HG03196 (cell line): ENCODE data around the gene WWOX.
"Not testable (repeated sequence)": the region's sequence is repeated elsewhere in the genome, so short reads cannot be mapped to it uniquely, and the experiment has no call there.

Experiments used
- ATAC-seq: cut with Tn5 transposase; IDR thresholded peaks from one replicate; pipeline ENCODE4 v1.9.1; 2021; ENCODE audit not compliant: unreplicated experiment

Gene WWOX

GRCh38 chr16:78513838-78514237, 414.4 kb downstream of the WWOX start:
- ATAC-seq, result no peak

- not testable (repeated sequence) for ATAC-seq
These were observed 415.4 kb downstream of the WWOX start for GRCh38 chr16:78514888-78515287.

- ATAC-seq, result no peak
These were observed 416.0 kb downstream of the WWOX start for GRCh38 chr16:78515421-78515820.

GRCh38 chr16:78516006-78516736, 416.7 kb downstream of the WWOX start:
- no peak for ATAC-seq

GRCh38 chr16:78519896-78520295, 420.4 kb downstream of the WWOX start:
- no peak for ATAC-seq

- no peak for ATAC-seq
These were observed 421.0 kb downstream of the WWOX start for GRCh38 chr16:78520470-78520869.

GRCh38 chr16:78522327-78522726, 422.9 kb downstream of the WWOX start:
- no peak for ATAC-seq

- no peak for ATAC-seq
These were observed 423.9 kb downstream of the WWOX start for GRCh38 chr16:78523212-78523985.

- no peak for ATAC-seq
These were observed 424.7 kb downstream of the WWOX start for GRCh38 chr16:78524066-78524595.

- no peak for ATAC-seq
These were observed 428.8 kb downstream of the WWOX start for GRCh38 chr16:78528265-78528664.

- no peak for ATAC-seq
These were observed 430.4 kb downstream of the WWOX start for GRCh38 chr16:78529881-78530280.

- ATAC-seq, result no peak
These were observed 430.8 kb downstream of the WWOX start for GRCh38 chr16:78530283-78530682.

- no peak for ATAC-seq
These were observed 435.6 kb downstream of the WWOX start for GRCh38 chr16:78535098-78535497.

GRCh38 chr16:78537511-78537910, 438.1 kb downstream of the WWOX start:
- no peak for ATAC-seq

GRCh38 chr16:78538292-78538691, 438.8 kb downstream of the WWOX start:
- no peak for ATAC-seq

- no peak for ATAC-seq
These were observed 439.5 kb downstream of the WWOX start for GRCh38 chr16:78538919-78539318.

GRCh38 chr16:78542419-78542818, 443.0 kb downstream of the WWOX start:
- no peak for ATAC-seq

GRCh38 chr16:78543023-78543422, 443.6 kb downstream of the WWOX start:
- no peak for ATAC-seq

- no peak for ATAC-seq
These were observed 449.9 kb downstream of the WWOX start for GRCh38 chr16:78549366-78549765.

- no peak for ATAC-seq
These were observed 452.1 kb downstream of the WWOX start for GRCh38 chr16:78551487-78552085.

GRCh38 chr16:78552106-78552675, 452.7 kb downstream of the WWOX start:
- ATAC-seq, result no peak
